HG03439 (cell line): ENCODE data around the gene C13orf42.

Experiments used
- ATAC-seq: cut with Tn5 transposase; IDR thresholded peaks from one replicate; pipeline ENCODE4 v1.9.1; 2021; ENCODE audit warnings: mild to moderate bottlenecking, moderate library complexity; ENCODE audit not compliant: unreplicated experiment

Gene C13orf42

DNA sequence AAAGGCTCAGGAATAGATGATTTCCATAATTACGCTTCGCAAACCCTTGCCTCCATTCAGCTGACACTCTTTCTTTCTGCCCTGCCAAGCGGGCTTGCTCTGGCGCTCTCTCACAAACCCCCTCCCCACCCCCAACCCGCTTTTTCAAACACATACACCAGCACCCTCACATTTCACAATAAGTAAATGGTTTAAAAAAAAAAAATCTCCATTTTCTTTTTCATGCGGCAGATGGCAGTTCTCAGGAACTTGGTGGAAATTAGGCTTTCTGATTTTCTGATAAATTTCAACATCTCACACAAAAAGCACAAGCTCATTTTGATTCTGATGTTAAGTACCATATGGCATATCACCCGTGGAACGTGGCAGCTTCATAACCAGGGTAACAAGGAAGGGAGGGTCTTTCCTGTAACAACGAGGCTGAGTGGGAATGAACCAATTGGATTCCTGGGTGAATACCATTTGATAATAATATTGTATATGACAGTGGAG is 43.8 kb downstream of the C13orf42 start:
- ATAC-seq, result no peak

DNA sequence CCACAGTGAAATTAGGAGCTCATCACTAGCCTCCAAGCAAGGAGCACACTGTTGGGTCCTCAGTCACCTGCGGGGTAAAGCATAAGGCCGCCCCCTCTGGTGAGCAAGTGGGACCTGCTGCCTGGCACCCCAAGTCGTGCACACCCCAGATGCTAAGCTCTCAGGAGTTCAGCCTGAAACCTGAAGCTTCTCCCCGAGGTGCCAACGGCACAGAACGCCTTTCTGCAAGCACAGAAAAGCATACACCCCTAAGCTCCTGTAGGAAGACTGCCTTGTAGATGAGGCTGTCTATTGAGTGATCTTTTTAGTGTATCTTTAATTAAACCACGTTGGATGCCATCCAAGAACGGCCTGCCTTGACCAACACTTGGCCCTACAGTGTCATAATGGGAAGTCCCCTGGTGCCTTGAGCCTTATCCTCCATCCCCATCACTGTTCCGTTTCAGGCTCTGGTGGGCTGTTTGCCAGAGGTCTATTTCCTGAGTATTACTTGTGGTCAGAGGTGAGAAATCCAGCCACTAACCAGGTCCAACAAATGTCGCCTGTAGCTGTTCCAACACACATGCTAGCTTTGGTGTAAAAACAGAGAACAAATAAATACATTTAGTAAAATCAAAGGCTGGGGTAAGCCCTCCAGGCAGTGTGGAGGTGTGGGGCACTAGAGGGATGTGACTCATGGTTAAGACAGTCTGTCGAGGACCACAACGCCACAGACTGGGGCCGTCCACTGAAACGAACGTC is 44.8 kb downstream of the C13orf42 start:
- no peak for ATAC-seq

DNA sequence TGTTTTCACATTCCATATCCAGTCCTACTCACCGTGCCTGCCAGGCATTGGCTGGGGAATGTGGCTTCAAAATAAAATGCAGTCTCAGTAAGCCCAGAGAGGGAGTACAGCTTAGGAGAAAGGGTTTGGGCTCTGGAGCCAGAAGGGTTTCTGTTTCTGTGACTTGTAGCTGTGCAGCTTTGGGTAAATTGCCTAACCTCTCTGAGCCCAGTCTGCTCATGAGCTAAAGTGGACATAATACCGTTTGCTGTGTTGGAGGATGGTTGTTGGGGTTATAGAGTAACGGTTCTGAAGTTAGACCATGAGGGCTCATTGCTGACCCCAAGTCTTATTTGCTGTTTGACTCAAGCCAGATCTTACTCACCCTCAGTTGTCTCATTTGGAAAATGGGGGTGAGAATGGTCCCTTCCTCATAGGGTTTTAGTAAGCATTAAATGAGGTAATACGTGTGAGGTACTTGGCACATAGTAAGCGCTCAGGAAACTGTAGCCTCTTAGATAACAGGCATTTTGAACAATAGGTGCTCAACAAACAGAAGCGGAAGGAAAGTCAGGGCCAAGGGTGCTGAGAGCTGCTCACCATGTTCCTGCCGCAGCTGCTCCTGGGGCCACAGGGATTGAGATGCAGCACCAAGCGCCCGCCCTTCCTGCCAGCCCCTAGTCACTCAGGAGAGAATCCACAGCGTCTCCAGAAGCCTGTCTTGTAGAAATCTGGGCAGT is 45.5 kb downstream of the C13orf42 start:
- ATAC-seq, result no peak

DNA sequence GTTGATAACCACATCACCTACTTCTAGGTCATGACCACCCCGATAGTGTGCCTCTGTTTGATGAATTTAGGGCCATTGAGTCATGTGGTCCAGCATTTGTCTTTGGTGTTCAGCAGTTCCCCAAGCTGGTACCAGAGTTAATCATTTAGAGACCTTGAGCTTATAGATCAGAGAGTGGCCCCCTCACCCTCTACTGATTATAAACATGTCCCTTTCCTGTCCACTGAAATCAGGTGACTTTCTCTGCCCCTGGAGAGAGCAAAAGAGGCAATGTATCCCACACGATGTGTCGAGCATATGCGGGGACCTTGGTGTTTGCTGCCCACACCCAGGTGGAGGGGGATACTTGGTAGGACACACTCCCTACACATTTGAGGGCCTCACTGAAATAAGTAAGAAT is 46.3 kb downstream of the C13orf42 start:
- ATAC-seq, result no peak

DNA sequence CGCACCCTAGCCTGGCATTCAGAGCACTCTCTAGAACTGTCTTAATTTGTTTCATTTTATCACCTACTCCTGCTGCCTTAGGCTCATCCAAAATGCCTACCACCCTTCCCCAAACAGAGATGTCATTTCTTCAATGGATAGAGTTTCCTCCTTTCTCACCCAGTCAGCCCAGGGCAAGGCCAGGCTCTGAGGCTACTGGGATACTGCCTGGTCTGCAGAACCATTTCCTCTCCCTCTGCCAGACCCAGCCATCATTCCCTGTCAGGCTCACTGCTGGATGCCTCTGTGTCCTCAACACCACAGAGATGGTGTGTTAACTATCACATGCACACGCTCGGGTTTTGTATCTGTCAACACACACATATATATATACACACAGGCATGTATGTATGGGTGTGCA is 47.2 kb downstream of the C13orf42 start:
- no peak for ATAC-seq

DNA sequence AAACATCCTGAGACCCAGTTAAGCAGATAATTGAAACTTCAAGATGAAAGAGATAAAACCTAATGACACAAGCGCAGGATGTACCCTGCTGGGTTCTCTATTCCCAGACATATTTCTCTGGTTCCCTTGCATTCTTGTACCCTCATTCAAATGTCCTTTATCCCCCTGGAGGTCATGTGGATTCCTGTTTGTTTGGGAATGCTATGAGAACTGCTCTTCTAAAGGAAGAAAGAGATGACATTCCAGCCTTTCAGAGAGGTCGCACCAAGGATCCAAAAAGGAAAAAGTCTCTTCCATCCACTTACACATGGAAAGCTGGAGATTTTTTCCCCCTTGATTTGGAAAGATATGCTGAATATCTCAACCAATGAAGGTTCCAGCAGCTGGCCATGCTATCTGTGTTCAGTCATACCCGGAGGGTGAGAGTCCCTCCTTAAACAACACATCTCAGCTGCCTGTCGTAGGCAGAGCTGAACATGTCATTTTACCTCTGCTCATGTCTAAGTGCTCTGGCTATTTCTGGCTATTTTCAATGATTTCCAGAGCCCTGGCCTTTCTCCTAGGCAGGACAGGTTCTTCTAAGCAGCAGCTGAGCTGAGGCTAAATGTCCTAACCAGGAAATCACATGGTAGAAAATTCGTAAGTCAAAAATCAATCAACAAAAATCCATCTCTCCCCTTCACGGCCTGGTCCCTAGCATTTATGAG is 52.5 kb downstream of the C13orf42 start:
- no peak for ATAC-seq

DNA sequence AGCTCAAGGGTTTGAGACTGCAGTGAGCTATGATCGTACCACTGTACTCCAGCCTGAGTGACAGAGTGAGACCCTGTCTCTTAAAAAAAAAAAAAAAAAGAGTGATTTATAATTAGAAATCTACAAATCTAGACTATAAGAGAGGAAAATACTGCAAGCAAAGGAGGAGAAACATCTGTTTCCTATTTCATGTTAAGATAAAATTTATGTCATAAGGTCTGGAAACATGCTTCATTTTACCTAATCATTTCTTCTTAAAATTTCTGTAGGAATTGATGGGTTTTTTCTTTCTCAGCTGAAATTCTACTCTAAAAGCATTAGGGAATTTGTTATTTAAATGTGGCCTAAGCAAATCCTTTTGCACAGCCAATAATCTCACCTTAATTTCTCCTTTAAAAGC is 53.2 kb downstream of the C13orf42 start:
- ATAC-seq, result no peak

DNA sequence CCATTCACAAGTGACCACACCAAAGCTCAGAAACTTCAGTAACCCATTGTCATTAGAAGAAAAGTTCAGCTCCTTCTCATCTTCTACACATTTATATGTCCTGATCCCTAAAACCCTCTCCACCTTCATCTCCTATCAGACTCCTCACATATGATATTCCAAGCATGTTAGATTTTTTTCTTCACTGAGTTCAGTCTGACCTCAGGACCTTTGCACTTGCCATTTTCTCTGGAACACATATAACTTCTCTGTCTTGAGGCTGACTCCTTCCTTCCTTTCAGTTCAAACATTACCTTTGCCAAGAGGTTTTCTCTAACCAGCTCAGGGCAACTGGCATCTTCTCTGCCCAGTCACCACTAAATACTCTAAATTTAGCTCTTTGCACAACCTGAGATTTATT is 54.1 kb downstream of the C13orf42 start:
- no peak for ATAC-seq

DNA sequence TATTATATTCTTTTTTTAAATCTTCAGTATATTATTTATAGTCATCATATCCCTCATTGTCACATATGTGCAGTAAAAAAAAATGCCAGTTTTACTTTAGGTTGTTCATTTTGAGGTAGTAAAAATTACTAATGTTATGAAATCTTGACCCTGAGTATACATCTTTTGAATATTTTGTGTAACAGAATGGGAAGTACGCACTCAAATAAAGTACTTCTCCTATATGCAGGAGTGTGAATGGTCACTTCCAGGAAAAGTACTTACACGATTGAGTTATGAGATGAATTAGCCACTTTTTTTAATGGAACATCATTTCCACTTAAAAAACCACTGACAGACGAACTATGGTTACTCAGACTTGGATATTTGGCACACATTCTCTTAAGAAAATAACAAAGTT is 58.5 kb downstream of the C13orf42 start:
- ATAC-seq, result no peak

DNA sequence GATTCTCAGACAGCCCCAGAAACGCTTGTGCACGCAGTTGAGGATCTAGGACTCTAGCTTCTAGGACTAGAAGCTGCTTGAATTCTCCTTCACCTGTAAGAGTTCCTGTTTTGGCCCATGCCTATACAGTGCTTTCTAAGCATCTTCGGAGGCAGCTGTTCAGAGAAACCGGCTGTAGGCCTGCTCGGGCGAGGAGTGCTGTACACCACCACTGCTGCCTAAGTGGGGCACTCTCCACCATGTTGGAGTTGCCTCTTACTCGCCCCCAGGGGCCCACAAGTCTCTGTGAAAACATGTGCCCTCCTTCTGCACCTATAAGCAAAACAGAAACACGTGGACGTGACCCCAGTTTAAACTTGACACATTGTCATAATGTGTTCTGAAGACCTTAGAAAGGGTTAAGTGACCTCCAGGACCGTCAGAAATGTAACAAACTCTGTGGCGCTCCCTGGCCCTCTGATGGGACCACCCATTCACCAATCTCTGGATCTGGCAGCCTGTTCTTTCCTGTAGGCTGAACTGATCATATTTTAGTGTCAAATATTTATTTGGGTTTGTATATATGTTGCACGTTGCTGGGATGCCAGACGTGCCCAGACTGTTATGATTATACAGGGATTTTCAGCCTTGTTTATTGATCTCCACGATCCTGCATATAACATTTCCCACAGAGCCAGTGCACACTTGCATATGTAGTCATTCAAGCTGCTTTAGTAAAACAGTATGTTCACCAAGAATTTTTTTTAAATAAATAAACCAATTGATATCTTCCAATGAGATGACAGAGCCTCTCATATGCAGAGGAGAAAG is 60.8 kb downstream of the C13orf42 start:
- ATAC-seq, result no peak

DNA sequence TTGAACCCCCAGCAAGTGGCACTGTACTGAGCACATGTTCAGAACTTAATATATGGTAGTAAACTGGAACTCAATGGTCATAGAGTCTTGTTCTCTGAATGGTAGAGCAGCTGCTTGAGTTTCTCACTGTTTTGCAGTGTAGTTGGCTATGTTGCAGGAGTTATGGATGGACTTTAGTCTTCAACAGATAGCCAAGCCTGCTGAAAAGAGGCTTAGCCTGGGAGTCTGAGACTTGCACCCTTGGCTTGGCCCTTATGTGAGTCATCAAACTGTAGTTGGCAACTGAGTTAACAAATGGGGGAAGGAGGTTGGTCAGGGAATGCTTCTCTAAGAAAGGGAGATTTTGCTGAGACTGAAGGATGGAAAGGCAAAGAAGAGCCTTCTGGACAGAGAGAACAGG is 62.5 kb downstream of the C13orf42 start:
- no peak for ATAC-seq

DNA sequence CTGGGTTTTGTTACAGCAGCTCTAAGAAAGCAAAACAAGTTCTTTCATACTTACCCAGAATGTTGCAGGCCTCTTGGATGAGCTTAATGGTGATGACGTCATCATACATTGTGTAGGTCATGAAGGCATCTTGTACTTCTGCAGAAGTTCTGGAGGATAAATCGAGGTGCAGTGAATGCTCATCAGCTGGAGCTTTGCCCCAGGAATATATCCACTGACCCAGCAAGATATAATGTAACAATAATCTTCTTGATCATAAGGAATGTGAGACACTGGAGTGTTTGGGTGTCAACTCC is 63.0 kb downstream of the C13orf42 start:
- no peak for ATAC-seq

DNA sequence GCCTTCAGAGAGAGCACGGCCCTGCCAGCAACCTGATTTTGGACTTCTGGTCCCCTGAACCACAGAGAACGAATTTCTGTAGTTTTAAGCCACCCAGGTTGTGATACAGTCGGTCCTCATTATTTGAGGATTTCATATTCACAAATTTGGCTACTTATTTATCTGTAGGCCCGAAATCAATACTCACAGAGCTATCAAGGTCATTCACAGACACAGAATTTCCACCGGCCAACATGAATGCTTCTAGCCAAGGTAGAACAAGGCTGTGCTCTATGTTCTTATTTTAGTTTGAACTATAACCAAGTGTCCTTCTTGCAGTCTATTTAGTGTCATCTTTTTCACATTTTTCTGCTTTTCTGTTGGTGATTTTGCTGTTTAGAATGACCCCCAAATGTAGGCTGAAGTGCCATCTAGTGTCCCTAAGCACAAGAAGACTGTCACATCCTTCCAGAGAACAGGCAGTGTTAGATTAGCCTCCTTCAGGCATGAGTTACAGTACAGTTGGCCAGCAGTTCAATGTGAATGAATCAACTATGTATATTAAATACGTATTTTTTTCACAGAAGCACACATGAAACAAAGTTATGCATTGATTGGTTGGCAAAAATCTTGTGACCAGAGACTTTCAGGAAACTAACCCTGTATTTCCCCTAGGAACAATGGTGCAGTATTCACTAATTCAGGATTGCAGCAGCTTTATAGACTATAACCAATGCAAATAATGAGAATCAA is 63.5 kb downstream of the C13orf42 start:
- no peak for ATAC-seq

DNA sequence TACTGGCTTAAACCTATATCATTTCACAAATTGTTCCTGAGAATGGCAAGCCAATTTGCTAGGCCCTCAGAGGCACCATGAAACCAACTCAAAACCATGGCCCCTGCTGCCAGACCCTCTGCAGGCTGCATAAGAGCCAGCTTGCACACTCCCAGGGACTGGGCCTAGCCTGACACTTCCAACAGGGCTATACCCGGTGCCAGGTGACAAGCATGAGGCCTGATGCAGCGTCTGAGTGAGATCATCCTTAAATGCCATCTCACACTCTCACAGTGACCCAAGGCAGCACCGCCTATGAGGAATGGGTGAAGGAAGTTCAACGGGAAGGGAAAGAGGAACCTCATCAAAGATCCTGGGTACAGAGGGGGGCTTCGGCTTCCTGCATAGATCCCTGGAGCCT is 65.6 kb downstream of the C13orf42 start:
- ATAC-seq, result no peak

DNA sequence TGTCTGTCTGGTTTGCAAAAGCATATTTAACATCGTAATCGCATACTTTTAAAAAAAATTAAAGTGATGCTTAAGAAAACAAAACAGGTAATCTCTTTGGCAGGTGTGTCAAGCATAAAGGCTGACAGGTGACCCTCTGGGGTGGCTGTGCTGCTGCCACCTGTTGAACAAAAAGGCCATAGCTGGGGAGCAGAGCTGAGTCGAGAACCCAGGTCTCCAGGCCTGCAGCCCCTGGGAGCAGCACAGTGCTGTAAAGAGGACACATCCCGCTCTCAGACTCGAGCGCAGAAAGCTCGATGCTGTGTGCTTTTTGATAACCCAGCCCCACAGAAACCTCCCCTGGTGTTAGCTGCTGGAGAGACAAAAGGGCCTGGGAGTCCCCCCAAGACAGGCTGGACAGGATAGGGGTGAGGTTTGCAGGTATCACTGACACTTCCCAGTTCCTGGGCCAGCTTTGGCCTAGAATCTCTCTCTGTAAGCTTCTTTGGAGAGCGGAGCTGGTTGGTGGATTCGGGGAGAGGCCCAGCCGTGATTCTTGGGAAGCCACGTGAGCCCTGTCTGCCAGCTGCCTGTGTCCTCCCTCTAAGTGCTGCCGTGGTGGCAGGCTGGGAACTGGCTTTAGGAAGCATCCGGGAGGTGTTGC is 66.9 kb downstream of the C13orf42 start:
- no peak for ATAC-seq

DNA sequence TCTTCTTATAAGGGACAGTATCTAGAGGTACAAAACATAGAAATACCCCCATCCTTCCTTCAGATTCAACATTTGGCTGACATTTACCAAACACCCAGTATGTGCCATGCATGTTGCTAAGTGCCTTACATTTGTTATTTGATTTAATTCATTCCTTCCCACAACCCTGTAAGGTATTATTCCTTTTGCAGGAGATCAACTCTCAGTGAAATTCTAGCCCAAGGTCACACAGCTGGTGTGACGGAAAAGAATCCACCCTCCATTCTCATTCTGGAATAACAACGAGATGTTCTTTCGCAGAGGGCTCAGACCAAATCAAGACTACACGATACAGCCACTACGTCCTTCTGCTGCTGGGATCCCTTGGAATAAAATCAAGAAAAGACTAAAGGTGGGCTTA is 67.8 kb downstream of the C13orf42 start:
- no peak for ATAC-seq

DNA sequence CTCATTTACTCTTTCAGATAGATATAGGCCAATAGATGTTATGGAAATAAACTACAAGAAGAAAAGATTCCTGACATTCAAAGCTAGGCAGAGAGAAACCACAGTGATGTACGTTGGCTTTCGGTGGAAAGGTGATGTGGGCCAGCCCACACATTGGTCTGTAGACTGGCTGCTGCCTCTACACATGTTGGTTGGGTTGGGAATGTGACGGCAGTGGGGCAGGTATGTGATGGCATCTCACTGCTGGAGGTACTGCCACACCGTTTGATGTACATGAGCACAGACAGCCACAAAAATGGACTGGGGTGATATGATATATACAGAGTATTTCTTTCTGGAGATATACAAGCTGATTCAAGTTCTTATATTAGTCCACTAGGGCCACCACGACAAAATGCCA is 69.4 kb downstream of the C13orf42 start:
- no peak for ATAC-seq

DNA sequence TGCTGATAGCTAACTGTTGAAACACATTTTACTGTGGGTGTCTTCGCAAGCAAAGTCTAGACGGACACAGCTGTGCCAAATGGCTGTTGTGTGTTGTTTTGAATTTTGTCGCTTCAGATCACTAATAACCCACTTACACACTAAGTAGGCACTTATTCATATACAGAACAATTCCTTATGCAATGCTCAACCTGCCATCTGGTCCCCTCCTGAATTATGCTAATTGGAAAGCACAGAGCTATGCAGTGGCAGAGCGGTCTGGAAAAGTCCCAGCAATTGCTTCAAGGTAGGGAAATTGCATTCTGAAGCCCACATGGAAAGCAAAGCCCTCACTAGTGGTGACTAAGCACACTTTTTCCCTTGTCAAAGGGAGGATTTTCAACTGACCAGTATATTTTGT is 69.9 kb downstream of the C13orf42 start:
- no peak for ATAC-seq

DNA sequence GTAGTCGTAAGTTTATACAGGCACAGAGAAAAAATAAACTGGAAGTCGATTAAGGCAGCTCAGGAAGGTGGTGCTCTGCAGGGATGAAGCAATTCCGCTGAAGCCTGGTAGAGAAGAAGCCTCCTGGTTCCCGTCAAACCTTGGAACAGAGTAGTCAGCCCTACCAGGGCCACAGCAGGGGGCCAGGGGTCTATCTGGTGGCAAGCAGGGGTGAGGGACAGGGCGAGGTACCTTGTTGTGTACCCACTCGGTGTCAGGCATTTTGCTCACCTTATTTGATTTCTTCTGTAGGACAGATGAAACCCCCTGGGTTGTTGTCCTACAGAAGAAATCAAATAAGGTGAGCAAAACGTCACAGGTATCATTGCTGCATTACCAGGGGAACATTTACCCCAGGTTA is 70.6 kb downstream of the C13orf42 start:
- ATAC-seq, result no peak

DNA sequence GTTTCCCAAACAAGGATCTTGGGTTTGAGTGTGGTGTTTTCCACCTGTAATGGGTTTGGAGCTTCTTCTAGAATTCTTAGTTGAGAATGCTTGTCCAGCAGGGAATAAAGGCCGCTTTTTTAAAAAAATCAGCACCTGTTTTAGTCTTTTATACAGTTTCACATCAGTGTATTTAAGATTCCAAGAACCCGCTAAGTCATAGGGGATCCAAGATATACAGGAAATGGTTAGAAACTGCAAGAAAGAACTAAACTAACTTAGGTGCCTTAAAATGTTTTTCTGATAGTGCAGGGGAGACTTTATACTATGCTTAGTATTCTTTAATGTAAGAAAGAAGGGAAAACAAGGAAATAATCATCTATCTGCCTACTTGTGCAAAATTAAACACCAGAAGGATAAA is 74.7 kb downstream of the C13orf42 start:
- no peak for ATAC-seq
